Measurements from ENCODE around the gene SPDYE4.

- TF ChIP-seq CTCF (IDR thresholded peaks at IDR 0.05) = no peak
- no peak for TF ChIP-seq POLR2A (IDR thresholded peaks at IDR 0.05)
Measured at GRCh38 chr17:8724451-8724850, 33.9 kb downstream of the SPDYE4 start.

Measured in prostate gland (tissue), 2 donors.